Stimulated activated CD4-positive, alpha-beta T cell treated with anti-CD3 and anti-CD28 coated beads, Interleukin-1b, Interleukin-23, amount 100 ng/mL, for 1 hour (primary cell): ENCODE results near the gene GSTM1.
A peak's percentile ranks its signal among the peaks of the same experiment; 100 is the strongest.

Source experiments
- DNase-seq, 2 donors: peaks; one replicate each; pipeline ENCODE4 v3.0.0-alpha.2; 2020; ENCODE audit warnings: low read depth in 2 of 2

Gene GSTM1

DNA sequence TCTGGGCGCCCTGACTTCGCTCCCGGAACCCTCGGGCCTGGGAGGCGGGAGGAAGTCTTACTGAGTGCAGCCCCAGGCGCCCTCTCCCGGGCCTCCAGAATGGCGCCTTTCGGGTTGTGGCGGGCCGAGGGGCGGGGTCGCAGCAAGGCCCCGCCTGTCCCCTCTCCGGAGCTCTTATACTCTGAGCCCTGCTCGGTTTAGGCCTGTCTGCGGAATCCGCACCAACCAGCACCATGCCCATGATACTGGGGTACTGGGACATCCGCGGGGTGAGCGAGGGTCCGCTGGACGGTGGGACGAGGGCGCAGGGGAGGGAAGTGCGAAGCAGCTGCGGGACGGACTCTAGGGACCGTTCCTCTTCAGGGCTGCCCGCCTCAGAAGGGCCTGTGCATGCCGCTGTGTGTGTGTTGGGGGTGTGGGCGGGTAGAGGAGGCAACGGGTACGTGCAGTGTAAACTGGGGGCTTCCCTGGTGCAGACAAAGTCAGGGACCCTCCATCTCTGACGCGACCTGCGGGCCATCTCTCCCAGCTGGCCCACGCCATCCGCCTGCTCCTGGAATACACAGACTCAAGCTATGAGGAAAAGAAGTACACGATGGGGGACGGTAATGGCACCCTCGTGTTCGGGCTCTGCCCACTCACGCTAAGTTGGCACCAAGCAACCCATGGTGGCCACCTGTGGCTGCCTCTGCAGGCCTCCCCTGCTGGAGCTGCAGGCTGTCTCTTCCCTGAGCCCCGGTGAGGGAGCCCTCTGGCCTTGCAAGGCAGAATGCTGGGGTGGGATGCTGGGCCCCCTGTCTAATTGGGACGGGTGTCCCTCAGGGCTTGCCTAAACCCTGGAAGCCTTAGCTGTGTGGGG, at the start of gene GSTM1:
Gene GSTM1 (plus strand): TSS at position 177 of the 859 bp plus-strand sequence. CDS start 57 bp downstream, at position 234.
- DNase-seq, result peak in 1 of 2 donors; percentile 46

- no peak for DNase-seq
Observed at GRCh38 chr1:109639063-109639840, 48.4 kb upstream of the GSTM1 start.

DNA sequence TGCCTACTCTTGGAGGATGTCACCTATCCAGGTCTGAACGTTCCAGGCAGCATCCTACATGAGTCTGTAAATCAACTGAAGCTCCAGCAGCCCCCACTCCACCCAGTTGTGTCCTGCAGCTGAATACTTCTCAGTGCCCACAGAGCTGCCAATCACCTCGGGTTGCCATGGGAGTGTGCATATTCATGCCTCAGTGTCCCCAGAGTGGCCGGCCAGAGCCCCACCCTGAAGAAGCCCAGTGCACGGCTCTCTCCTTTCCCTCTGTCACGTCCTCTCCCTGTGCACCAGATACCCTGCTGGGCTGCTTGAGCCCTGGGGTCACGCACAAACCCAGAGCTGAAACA, 47.8 kb upstream of the GSTM1 start:
- no peak for DNase-seq

- DNase-seq, result peak; percentile 70 to 94
Observed at GRCh38 chr1:109640285-109640865, 47.2 kb upstream of the GSTM1 start.

- DNase-seq, result no peak
Observed at GRCh38 chr1:109641078-109641740, 46.4 kb upstream of the GSTM1 start.

DNA sequence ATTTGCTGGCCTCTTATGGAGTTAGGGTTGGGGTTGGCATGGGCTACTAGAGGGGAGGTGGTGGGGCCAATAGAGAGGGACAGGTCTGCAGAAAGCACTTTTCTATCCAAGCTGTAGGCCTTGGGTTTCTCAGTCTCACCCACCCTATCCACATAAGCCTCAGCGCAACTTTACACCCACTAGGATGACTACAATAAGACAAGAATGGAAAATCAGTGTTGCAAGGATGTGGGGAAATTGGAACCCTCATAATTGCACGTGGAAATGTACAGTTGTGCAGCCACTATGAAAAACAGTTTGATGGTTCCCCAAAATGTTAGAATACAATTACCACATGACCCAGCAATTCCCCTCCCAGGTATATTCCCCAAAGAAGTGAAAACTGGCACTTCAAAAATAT, 45.8 kb upstream of the GSTM1 start:
- DNase-seq, result no peak

- no peak for DNase-seq
Observed at GRCh38 chr1:109642626-109643025, 45.0 kb upstream of the GSTM1 start.

GRCh38 chr1:109643385-109644230, 44.0 kb upstream of the GSTM1 start:
- peak; percentile 71 to 80 for DNase-seq

DNA sequence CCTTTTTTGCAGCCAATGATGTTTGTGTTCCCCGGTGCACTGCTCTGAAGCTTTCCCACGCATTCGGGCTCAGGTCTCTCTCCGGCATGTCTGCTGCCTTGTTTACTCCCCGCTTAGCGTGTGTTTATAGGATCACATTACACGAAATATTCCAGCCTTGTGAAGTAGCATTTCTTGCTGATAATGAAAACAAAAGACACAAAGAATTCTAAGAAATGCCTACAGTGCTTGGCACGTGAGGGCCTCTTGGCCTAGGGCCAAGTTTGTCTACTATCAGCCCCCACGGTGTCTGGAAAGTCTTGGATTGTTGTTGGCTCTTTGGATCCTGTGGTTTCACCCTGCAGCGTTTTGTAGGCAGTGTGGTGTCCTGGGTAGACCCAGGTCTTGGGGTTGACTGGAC, 42.9 kb upstream of the GSTM1 start:
- DNase-seq, result no peak

DNA sequence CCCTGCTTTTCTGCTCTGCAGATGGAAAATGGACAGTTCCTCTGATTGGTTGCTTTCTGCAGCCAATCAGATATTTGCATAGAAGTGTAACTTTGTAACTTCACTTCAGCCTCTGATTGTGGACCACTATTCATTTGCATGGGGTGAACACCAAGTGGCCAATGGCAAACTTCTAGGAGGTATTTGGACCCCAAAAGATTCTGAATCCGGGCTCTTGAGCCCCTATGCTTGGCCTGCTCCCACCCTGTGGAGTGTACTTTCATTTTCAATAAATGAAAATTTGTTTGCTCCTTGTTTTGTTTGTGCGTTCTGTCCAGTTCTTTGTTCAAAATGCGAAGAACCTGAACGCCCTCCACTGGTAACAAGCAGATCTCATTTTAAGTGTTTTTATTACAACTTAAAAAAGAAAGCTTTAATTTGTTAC, 38.1 kb upstream of the GSTM1 start:
- DNase-seq, result no peak

DNA sequence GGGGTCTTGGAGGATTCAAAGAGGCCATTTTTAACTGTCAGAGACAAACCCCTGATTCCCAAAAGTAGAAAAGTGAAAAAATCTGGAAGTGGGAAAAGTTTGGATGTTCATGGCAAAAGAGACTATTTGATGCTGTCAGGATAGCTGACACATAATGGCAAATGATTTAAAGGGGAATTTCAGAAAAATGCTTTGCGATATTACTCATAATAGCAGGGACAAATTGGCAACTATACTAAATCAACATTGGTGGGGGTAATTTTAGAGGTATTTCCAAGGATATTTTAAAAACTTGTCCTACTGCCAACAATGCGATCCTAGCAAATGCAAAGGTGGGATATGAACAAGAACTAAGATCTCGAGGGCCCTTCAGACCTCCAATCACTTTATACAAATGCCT, 37.0 kb upstream of the GSTM1 start:
- DNase-seq, result no peak

GRCh38 chr1:109652402-109652801, 35.2 kb upstream of the GSTM1 start:
- DNase-seq, result no peak

DNA sequence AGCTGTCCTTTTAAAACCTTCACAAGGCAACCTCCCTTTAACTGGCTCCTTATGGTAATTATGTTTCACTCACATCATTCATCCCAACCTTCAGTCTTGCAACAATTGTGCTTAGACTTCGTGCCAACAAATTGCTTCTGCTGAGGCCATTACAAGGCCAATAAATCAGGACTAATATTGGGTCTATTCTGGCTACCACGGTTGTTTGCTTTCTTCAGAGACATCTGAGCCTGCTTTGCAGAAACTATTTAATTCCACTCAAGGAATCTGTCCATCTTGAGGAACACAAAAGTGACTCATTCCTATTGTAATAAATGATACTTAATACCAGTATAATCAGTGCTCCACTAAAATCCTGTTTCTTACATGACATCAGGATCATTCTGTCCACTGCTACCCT, 34.3 kb upstream of the GSTM1 start:
- no peak for DNase-seq

DNA sequence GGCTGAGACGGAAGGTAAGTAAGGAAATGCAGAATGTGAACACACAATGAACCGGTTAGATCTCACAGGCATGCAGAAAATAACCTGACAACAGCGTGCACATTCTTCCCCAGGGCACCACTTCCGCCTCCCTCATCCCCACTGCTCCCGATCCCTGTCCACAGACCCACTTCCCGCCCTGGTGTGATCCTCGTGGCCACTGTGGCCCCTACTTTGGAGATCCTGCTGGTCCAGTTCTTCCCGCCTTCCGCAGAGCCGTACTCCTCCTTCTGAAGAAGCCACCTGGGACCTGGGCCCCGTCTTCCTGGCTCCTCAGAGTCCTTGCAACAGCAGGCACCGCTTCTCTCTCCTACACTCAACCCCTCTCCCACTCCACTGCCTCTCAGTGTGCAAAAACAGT, 33.1 kb upstream of the GSTM1 start:
- DNase-seq, result no peak

DNA sequence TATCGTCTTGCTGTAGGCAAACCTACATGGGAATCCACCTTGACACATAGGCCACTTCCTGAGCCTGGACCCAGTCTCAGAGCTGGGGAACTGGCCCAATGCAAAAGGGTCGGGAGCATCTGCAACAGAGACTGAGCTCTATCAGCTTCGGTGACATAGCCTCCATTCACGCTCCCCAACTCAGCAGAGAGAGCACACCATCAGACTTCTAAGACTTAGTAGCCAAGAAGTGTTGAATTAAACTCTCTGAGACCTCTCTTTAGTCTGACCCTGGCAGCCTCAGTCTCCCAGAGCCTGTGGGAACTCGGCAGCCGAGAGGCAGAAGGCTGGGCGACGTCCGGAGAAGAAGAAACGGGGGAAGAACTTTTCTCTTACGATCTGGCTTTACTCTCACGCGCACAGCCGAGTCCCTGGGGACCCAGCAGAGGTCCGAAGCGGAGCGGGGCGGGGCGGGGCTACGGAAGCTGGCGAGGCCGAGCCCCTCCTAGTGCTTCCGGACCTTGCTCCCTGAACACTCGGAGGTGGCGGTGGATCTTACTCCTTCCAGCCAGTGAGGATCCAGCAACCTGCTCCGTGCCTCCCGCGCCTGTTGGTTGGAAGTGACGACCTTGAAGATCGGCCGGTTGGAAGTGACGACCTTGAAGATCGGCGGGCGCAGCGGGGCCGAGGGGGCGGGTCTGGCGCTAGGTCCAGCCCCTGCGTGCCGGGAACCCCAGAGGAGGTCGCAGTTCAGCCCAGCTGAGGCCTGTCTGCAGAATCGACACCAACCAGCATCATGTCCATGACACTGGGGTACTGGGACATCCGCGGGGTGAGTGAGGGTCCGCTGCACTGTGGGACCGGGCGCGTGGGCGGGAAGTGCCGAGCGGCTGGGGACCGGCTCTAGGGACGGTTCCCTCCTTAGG, 31.8 kb upstream of the GSTM1 start, which contains the start of gene GSTM4:
Gene GSTM4 (plus strand): TSS at position 485 of the 905 bp plus-strand sequence. CDS start 291 bp downstream, at position 776.
- peak in 1 of 2 donors; percentile 35 for DNase-seq

DNA sequence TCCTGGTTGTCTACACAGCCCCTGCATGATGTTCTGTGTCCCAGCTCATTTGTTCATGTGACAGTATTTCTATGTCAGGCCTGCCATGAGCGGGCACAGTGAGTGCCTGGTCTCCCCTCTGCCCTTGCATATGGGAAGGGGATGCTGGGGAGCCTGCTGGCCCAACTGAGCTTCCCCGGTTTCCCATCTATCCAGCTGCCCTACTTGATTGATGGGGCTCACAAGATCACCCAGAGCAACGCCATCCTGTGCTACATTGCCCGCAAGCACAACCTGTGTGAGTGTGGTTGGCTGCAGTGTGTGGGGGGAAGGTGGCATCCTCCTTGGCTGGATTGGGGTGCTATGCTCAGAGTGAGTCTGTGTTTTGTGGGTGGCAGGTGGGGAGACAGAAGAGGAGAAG, 30.2 kb upstream of the GSTM1 start:
- DNase-seq, result no peak

DNA sequence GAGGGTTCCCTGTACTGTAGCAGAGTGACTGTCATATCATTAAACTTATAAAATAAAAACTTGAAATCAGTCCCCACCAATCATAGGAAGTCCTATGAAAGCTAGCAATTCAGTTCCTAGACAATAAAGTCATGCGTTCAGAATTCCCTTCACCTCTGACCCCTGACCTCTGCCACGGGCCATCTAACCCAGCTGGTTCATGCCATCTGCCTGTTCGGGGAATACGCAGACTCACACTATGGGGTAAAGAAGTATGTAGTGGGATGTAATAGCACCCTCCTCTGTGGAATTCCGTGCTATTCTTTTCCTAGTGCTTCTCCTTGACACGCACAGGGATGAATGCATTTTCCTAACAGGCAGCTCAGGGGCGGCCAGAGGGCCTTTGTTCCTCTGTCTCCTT, 29.6 kb upstream of the GSTM1 start:
- no peak for DNase-seq

DNA sequence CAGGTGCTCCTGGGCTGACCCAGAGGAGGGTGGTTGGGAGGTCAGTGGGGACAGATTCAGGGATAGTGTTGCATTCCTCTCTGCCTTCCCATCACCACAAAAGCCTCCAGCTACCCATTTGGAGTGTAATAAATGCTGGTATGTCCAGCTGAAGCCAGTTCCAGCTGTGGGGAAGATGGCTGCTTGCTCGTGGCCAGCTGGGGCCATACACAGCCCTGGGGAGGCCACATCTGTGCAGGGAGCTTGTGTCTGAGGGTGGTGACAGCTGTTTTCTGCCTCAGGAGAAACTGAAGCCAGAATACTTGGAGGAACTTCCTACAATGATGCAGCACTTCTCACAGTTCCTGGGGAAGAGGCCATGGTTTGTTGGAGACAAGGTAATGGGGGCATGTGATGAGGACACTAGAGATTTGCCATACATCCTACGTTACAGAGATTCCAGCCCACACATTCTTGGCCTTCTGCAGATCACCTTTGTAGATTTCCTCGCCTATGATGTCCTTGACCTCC, 29.0 kb upstream of the GSTM1 start:
- no peak for DNase-seq

- no peak for DNase-seq
Observed at GRCh38 chr1:109659145-109659544, 28.5 kb upstream of the GSTM1 start.
